Astrocyte of the hippocampus (primary cell): Measurements from ENCODE around the gene RNPS1.
"Not testable (repeated sequence)": the region's sequence is repeated elsewhere in the genome, so short reads cannot be mapped to it uniquely, and the experiment has no call there.

Source experiments
- DNase-seq: peaks from one replicate; pipeline ENCODE4 v3.0.0; 2011; ENCODE audit warnings: low read depth, low spot score

The RNPS1 gene

DNA sequence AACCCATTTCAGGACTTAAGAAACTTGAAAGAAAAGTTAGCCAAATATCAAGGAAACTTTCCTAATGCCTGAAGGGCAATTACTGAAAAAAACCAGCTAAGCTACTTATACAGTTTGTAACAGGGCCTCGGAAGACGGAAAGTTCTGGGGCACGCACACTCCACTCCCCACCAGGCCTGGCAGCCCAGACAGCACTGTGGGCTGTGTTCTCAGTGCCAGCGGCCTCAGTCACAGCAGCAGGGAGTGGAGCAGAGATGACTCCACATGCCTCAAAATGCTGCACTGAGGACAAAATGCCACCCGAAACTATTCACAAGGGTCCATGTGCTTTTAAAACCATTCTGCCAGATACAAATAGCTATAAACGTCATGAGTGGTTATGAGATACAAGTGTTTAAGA is 10.2 kb downstream of the RNPS1 start:
- DNase-seq, result no peak

DNA sequence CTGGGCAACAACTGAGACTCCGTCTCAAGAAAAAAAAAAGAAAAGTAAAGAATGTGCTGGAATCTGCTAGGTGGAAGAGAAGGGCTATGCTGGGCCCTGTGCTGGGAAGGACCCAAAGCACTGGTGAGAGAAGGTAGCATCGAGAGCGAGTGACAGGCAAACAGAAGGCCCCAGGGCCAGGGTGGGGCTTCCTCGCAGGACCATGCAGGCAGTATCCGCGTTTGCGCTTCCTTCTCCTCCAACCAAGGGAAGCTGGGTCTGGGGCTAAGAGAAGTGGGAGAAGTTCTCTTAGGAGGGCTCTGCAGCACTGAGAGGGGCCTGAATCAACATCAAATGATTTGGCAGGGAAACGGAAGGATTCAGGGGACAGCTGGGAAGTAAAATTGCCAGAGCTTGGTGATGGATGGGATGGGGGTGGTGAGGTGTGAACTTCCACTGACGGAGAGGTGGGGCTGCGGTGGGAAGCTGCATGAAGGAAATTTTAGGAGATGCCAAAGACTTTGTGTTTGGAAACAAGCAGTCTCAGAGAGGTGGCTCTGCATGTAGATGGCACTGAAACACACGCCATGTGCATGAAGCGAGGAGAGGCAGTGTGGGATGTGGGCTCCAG is 11.3 kb downstream of the RNPS1 start:
- no peak for DNase-seq

DNA sequence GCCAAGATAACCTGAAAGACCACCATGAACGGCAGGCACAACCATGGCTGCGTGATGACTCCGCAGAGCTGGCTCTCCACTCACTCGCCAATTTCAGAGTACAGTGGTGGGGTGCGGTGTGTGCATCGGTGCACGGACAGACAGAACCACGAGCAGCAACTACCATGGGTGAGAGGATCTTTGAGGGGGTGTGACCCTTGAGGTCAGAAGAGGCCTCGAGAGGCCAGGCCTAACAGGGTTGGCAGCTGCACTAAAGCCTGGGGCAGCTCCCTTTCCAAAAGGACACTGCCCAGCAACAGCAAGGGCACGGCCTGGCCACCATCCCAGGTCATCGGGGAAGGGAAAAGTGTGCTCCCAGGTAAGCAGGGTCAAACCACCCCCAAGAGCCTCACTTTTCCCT is 14.6 kb downstream of the RNPS1 start:
- DNase-seq, result no peak

DNA sequence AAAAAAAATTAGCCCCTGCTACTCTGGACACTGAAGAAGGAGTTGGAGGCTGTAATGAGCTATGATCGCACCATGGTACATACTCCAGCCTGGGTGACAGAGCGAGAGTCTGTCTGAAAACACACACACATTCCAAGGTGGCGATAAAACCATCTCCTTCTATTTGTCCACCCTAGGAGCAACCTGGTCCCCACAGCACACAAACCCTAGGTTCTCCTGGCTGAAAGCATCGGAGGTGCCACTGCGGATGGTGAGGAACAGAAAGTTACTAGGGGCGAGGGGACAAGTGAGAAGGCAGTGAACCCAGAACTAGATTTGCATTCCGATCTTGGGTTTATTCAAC is 15.1 kb downstream of the RNPS1 start:
- DNase-seq, result no peak

DNA sequence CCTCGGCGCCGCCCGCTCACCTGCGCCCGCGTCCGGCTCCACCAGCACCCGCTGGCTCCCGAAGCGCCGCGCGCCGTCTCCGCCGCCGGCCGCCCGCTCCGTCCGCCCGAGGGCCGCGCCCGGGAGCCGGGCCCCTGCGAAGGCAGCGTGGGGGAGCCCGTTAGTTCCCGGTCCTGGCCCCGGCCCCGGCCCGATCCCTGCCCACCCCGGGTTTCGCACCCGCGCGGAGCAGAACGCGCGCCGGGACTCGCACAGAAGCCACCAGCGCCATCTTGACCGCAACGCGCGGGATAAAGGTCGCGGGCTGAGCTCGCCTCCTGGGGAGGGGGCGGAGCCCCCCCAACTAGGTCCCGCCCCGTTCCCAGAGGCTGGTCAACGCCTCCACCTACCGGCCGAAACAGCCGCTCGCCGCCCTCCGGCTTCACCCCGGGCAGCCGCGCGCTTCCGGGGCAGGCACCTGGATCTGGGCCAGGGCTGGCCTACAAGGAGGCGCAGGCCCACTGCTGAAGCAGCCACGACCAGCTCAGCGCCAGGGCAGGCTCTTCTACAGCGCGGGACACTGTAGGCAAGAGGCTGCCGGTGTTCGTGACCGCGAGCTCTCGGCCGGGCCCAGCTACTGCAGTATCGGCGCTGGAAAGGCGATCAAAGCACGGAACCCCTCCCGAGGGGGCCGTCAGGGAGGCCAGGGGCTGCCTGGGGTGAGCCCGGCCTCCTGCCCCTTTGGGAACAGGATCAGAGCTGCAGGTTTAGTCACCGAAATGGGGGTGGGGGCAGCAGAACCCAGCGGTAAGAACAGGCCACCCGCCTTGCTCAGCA is 16.4 kb downstream of the RNPS1 start, which contains the start of gene ECI1:
TSS of gene ECI1 (minus strand) at position 292 of the 816 bp plus-strand sequence. CDS start at position 271, 21 bp downstream.
- peak; percentile 98 for DNase-seq

DNA sequence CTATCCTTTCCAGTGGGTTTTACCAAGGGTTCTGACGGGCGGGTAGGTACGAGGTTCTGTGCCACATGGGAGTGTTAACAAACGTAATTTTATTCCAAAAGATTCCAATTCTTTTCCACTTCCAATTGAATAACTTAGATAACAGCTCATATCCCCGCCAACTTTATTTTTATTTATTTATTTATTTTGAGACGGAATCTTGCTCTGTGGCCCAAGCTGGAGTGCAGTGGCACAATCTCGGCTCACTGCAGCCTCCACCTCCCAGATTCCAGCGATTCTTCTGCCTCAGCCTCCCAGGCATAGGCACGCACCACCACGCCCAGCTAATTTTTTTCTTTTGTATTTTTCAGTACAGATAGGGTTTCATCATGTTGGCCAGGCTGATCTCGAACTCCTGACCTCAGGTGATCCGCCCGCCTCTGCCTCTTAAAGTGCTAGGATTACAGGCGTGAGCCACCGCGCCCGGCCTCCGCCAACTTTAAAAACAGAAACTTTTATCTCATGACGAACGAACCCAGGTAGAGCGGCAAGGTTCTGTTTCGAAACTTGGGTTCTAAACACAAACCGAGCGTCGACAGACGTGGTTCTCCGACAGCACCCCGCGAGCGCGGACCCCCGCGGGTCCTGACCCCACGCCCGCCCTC is 17.2 kb downstream of the RNPS1 start:
- DNase-seq, result no peak

DNA sequence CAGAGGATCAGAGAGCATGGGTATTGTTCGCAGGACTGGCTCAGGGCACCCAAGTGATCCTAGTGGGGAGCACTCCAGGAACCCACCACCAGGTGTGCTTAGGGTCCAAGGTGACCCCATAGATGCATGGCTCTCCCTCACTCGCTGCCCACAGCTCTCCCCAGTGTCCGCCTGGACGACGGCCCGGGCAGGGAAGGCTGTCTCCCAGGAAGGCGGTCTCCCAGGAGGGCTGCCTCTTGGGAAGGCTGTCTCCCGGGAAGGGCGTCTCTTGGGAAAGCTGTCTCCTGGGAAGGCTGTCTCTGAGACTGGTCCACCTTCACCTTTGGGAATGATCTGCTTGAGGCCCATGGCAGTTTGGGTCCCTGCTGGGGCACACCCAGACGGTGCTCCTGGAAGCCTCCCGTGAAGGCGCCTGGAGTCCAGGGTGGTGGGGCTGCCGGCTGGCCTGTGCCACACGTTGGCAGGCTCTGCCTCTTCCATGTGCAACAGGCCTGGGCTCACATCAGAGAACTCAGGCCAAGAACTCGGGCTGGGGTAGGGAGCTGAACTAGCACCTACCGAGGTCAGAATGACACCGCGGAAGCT is 21.5 kb downstream of the RNPS1 start:
- DNase-seq, result no peak

DNA sequence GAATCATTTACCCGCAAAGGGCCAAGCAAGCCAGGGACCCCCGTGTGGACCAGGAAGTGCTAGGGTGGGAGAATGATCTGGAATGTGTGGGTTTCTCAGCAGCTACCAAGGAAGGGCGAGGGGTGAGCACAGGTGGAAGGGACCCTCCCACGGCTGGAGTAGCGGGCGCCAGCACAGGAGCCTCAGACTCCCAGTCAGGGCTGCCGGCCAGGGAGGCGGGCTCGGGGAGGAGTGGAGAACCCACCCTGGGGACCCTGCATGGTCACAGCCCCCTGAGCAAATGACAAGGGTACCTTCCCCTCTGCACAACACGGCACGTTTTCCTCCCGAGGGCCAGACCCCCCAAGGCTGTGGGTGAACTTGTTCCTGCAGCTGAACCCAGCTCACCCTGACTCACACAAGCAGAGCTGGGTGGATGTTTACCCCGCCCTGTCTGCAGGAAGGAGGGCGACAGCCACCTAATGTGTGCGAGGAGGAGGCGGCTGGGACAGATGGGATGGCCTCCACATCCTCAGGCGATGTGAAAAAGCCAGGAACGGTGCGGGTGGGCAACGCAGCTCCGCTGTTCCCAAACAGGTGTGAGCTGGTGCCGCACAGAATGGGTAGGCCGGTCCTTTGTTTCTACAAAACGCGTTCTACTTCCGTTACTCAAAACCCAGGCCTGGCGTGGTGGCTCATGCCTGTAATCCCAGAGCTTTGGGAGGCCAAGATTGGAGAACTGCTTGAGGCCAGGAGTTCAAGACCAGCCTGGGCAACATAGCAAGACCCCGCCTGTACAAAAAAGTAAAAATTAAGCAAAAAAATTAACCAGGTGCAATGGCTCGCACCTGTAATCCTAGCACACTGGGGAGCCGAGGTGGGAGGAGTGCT is 22.8 kb downstream of the RNPS1 start:
- DNase-seq, result no peak

DNA sequence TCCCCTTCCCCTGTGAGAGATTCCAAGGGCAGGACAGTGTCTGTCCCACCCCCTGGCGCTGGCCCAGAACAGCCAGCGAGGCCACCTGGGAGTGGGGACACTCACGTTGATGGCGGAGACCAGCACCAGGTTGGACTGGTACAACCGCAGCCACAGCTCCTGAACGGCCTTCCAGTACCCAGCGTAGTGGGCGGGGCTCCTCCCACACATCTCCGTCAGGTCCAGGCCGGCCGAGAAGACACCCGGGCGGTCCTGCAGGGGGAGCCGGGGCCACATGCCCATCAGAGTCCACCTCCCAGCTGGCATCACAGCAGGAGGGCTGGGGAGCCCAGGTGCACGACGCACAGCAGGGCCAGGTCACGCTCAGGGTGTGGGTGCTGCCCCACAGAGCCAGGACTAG is 23.6 kb downstream of the RNPS1 start:
- no peak for DNase-seq

DNA sequence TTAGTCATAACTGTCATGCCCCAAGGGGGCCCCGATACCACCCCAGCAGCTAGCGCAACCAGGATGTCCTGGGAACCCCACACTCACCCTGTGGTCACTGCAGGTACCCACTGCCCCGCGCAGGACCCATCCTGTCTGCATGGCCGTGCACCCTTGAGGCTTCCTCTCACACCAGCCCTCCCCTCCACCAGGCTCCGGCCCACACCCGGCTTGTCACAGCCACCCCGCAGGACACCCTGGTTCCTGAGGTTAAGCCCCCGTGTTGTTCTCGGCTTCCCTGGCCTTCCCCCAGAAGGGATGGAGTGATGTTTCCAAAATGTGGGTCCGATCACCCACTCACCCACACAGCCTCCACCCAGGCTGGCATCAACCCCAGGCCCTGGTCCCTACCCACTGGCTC is 24.1 kb downstream of the RNPS1 start:
- DNase-seq, result no peak

DNA sequence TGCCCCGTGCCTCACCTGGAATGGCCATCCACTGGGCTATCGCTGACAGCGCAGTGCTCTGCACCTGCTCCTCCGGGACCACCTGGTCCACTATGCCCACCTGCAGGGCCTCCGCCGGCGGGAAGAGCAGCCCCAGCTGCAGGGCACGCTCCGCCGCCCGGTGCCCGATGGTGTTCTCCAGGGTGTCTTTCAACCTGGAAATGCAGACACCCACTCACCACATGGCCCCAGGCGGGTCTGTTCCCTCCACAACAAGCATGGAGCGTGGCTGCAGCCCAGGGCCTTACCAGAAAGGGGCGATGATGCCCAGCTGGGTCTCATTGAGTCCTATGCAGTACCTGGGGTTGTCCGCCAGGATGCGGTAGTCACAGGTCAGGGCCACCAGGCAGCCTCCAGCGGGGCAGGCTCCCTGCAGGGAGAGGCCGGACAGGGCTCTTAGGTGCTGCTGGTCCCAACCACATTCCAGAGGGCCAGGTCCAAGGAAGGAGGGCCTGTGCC is 24.8 kb downstream of the RNPS1 start:
- no peak for DNase-seq

DNA sequence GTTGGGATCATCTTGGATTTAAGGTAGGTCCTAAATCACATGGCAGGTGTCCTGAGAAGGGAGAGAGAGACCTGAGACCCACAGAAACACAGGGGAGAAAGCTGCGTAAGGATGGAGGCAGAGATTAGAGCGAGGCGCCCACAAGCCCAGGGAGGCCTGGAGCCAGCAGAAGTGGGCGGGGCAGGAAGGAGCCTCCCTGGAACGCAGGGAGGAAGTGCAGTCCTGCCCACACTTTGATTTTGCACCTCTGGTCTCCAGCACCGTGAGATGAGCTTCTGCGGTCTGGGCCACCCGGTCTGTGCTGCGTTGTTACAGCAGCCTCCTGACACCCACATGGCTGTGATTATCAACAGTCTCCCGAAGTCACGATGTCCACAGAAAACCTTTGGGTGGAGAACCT is 25.3 kb downstream of the RNPS1 start:
- DNase-seq, result no peak

DNA sequence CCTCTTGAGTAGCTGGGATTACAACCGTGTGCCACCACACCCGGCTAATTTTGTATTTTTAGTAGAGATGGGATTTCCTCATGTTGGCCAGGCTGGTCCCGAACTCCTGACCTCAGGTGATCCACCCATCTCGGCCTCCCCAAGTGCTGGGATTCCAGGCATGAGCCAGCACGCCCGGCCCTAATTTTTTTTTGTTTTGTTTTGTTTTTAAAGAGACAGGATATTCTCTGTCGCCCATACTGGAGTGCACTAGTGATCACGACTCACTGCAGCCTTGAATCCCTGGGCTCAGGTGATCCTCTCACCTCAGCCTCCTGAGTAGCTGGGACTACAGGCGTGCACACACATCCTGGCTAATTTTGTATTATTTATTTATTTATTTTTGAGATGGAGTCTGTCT is 27.6 kb downstream of the RNPS1 start:
- not testable (repeated sequence) for DNase-seq

DNA sequence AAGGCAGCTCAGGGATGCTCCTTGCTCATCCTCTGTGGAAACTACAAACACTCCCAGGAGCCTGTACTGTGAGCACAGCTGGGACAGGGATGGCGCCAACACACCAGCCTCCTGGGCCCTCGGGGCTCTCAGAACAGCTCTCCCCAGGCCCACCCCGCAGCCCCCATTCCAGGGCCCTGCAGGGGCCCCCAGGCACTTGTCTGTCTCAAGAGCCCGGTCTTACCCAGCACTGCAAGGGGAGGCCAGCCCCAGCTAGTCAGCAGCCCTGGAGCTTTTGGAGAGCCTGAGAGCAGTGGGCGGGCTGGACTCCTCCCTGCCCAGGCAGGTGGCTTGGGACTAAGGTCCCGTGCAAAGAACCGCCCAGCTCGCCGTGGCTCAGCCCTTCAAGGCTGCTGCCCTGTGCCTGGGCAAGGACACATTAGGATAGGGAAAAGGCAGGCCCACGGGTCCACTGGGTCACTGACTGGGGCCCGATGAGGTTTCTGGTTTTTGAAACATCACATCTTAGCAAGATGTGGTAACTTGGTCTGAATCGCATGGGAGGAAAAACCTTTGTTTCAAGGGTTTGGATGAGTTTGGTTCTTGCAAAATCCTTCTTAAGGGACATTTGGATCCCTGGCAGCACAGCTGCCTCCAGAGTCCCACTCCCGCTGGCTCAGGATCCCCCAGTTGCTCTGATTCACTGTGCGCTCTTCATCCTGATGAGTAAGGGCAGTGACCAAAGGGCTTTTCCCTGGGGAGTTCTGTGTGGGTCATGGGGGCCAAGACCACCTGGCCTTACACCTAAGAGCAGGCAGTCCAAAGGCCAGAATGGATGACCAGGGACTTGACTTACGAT is 28.9 kb downstream of the RNPS1 start:
- no peak for DNase-seq

DNA sequence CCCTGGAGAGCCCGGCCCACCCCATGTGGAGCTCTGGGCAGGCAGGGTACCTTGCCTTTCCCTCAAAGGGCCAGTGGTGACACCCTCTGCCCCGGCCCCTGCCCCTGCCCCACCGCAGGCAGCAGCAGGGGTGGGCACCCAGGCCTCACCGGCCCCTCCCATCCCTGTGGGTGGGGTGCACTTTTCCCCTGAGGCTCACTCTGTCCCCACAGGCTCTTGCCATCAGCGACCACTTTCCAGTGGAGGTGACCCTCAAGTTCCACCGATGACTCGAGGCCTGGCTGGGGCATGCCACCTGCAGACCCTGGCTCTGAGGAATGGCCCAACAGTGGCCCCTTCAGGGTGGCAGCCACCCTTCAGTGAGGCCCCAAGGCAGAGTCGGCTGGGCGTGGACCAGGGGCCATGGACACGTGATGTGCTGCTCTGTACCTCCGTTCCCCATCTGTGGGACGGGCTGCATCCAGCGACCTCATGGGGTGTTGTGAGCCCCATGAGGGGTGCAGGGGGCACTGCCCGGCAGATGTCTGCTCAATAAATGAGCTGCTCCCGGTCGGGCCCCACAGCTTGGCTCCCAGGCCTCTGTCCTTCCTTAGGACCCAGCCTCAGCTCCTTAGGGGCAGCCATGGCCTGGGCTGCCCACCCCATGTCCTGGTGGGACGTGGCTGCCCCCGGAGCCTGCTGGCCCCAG is 29.6 kb downstream of the RNPS1 start:
- no peak for DNase-seq

DNA sequence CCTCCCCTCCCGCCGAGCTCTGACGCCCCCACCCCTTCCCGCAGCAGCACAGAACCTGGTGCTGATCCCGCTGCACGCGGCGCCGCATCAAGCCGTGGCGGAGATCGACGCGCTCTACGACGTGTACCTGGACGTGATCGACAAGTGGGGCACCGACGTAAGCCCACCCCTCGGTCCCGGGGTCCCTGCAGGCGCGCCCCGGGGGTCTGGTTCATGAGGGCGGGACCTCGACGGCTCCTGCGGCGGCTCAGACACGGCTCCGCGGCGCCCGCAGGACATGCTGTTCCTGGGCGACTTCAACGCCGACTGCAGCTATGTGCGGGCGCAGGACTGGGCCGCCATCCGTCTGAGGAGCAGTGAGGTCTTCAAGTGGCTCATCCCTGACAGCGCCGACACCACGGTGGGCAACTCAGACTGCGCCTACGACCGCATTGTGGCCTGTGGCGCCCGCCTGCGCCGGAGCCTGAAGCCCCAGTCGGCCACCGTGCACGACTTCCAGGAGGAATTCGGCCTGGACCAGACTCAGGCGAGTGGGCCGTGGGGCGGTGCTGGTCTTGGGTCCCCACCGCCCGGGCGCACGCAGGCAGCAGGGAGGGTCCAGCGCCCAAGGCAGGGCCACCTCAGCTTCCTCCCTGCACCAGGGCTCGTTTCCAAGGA is 30.3 kb downstream of the RNPS1 start:
- DNase-seq, result peak; percentile 43

DNA sequence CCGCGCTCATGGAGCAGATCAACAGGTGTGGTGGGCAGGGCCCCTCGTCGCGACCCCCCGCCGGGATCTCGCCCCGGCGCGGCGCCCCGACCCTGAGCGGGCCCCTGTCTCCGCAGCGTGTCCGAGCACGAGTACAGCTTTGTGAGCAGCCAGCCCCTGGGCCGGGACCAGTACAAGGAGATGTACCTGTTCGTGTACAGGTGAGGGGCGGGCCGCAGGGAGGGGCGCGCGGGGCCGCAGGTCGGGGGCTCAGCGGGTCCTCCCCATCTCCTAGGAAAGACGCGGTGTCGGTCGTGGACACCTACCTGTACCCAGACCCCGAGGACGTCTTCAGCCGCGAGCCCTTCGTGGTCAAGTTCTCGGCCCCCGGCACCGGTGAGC is 30.8 kb downstream of the RNPS1 start:
- no peak for DNase-seq

DNA sequence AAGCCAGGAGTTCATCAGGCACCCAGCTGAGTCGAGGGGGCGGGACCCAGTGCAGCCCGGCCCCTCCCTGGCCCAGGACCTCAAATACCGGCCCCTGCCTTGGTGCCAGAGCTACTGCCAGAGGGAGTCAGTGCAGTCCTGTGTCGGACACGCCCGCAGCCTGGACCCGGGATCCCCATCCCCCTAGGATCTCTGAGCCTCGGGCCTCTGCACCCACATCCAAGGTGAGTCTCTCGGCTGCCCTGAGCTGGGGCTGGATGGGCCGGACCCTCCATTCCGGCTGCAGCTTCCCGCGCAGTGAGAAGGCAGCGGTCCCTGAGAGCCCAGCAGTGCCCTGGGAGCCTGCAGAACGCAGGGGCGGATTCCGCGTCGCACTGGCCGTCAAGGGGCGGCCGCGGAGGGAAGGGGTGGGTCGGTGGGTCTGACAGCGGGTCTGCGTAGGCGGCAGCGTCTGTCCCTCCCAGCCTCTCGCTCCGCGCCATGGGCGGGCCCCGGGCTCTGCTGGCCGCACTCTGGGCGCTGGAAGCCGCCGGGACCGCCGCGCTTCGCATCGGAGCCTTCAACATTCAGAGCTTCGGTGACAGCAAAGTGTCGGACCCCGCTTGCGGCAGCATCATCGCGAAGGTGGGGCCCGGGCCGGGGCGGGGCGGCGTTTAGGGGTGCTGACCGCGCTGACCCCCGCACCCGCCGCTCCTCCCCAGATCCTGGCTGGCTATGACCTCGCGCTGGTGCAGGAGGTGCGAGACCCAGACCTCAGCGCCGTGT is 31.4 kb downstream of the RNPS1 start, which contains the start of gene DNASE1L2:
TSS of gene DNASE1L2 (plus strand) at position 108 of the 765 bp plus-strand sequence. CDS start at position 481, 373 bp downstream.
- peak; percentile 57 for DNase-seq
